ENCODE results near the gene CYP3A4.

DNA sequence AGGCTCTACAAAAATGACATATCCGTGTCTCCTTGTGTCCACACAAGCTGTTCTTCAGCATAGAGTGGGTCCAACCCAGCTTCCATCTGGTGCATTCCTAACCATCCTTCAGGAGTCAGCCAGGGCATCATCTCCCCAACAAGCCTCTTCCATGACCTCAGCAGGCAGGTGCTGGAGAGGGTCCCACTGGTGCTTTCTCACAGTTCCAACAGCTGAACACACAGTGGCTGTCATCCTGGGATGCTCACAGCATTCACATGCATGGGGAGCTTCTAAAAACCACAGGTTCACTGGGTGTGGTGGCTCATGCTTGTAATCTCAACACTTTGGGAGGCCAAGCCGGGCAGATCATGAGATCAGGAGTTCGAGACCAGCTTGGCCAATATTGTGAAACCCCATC, 6.4 kb upstream of the CYP3A4 start:
- TF ChIP-seq YY1 (IDR thresholded peaks at IDR 0.05; ENCODE audit: insufficient read depth, insufficient read length) = no peak
- no peak for TF ChIP-seq ZNF274 (IDR thresholded peaks at IDR 0.05; ENCODE audit: low read depth, low read length)

Data from NT2/D1 (cell line).